ENCODE data around the gene PAPPA2. TPM values are rescaled to one million over a fixed set of nuclear protein-coding genes. Genes with fewer than 3 reads are reported as not detected.

The PAPPA2 gene
- total RNA-seq, 6 donors from 2014 or later, result under 0.01 to 2.4 (median 0.45) TPM

DNA sequence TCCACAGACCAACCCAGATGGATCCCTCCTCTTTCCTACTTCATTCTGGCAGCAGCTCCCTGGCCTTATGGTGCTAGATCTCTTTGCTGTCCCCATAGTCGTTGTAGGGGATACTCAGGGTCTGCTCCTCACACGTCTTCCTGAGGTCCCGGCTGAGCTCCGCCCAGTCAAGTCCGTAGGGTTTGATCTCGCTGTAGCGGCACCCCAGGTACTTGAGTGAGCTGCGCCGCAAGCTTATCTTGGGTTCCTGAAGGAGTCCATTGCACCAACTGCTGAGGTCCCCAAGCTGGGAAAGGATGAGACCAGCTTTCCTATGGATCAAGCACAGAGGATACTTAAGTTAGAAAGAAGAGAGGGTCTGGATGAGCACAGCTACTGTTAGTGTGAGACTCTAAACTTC is 401.2 kb downstream of the PAPPA2 start:
- WGBS, 2 donors, result 89 to 98% methylated on average over 9 of the region's 9 CpGs
- TF ChIP-seq POLR2A (IDR thresholded peaks at IDR 0.05), result no peak
- TF ChIP-seq, protein P1, sequence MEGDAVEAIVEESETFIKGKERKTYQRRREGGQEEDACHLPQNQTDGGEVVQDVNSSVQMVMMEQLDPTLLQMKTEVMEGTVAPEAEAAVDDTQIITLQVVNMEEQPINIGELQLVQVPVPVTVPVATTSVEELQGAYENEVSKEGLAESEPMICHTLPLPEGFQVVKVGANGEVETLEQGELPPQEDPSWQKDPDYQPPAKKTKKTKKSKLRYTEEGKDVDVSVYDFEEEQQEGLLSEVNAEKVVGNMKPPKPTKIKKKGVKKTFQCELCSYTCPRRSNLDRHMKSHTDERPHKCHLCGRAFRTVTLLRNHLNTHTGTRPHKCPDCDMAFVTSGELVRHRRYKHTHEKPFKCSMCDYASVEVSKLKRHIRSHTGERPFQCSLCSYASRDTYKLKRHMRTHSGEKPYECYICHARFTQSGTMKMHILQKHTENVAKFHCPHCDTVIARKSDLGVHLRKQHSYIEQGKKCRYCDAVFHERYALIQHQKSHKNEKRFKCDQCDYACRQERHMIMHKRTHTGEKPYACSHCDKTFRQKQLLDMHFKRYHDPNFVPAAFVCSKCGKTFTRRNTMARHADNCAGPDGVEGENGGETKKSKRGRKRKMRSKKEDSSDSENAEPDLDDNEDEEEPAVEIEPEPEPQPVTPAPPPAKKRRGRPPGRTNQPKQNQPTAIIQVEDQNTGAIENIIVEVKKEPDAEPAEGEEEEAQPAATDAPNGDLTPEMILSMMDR (IDR thresholded peaks at IDR 0.05), result no peak
- no peak for TF ChIP-seq EP300 (IDR thresholded peaks at IDR 0.05)
- no peak for TF ChIP-seq POLR2AphosphoS5 (IDR thresholded peaks at IDR 0.05)
- Histone ChIP-seq H3K36me3 (no peaks in the 10 kb centered on the region), H3K4me3 (no peak overlapping the region), H3K27me3 (no peaks in the 10 kb centered on the region), H3K27ac (no peak overlapping the region), H3K4me1 (no peaks in the 10 kb centered on the region), H3K9me3 (no peaks in the 10 kb centered on the region)
- ATAC-seq (ENCODE audit: low FRiP score in 2 of 2) (no peak), DNase-seq (no peak)

DNA sequence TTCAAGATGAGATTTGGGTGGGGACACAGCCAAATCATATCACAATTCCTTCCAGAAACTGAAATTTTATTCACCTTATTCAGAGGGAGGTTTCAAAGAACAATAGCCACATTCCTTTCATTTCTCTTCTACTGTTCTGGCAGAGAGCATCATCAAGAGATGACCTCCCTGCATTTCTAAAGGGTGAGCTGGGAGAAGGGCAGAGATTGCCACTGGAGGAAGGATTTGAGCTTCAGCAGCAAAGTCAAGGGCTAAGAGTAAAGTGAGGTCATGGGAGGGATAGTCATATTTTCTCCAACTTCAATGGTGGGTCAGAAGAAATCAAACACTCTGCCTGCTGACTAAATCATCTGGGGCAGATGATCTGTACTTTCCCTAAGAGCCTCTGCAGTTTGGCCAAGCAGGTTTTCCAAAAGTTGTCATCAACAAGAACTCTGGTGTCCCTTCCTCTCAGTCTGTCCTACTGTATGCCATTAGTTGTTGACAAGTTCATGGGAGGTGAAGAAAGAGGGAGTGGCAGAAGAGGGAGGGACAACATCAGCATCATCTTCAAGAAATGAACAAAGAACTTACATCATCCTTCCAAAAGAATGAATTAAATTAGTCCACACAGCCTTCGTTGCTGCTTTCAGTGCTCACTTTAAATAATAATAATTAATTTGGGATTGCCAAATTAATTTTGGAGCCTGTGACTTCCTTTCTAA is 403.2 kb downstream of the PAPPA2 start:
- ATAC-seq (ENCODE audit: low FRiP score in 2 of 2), result no peak
- H3K9me3 ChIP-seq, result no peaks in the 10 kb centered on the region
- H3K27ac ChIP-seq, result no peak overlapping the region
- H3K4me1 ChIP-seq, result no peaks in the 10 kb centered on the region
- no peak for DNase-seq
- 81 to 87% methylated on average over 1 of the region's 1 CpG for WGBS, 2 donors
- TF ChIP-seq EP300 (IDR thresholded peaks at IDR 0.05), result no peak
- TF ChIP-seq, protein P1 (IDR thresholded peaks at IDR 0.05), result no peak
- TF ChIP-seq POLR2AphosphoS5 (IDR thresholded peaks at IDR 0.05), result no peak
- no peak for TF ChIP-seq POLR2A (IDR thresholded peaks at IDR 0.05)
- H3K27me3 ChIP-seq, result no peaks in the 10 kb centered on the region
- no peaks in the 10 kb centered on the region for H3K36me3 ChIP-seq
- no peak overlapping the region for H3K4me3 ChIP-seq

DNA sequence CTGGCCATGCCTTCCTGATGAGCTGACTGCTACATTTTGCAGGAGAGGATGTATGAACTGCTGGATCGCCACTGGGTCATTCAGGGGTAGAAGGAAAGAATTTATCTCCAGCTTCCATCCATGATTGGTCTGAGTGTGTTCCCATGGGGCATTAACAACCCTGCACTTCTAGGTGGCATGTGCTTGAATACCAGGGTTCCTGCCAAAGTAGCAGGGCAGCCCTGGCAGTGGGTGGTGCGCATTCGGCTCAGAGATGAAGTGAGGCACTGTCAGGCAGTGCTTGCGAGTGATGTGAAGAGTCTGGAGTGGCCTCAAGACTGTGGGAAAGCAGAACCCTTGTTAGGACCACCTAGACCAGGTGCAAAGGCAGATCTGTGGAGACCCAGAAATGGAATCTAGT is 406.6 kb downstream of the PAPPA2 start:
- H3K27ac ChIP-seq, result no peak overlapping the region
- 87 to 94% methylated on average over 4 of the region's 4 CpGs for WGBS, 2 donors
- H3K27me3 ChIP-seq, result no peaks in the 10 kb centered on the region
- no peaks in the 10 kb centered on the region for H3K36me3 ChIP-seq
- DNase-seq (no peak), ATAC-seq (ENCODE audit: low FRiP score in 2 of 2) (no peak)
- no peaks in the 10 kb centered on the region for H3K4me1 ChIP-seq
- no peak overlapping the region for H3K4me3 ChIP-seq
- H3K9me3 ChIP-seq, result no peaks in the 10 kb centered on the region
- TF ChIP-seq, protein P1 (IDR thresholded peaks at IDR 0.05), result no peak
- TF ChIP-seq POLR2AphosphoS5 (IDR thresholded peaks at IDR 0.05) (no peak), EP300 (IDR thresholded peaks at IDR 0.05) (no peak), POLR2A (IDR thresholded peaks at IDR 0.05) (no peak)

DNA sequence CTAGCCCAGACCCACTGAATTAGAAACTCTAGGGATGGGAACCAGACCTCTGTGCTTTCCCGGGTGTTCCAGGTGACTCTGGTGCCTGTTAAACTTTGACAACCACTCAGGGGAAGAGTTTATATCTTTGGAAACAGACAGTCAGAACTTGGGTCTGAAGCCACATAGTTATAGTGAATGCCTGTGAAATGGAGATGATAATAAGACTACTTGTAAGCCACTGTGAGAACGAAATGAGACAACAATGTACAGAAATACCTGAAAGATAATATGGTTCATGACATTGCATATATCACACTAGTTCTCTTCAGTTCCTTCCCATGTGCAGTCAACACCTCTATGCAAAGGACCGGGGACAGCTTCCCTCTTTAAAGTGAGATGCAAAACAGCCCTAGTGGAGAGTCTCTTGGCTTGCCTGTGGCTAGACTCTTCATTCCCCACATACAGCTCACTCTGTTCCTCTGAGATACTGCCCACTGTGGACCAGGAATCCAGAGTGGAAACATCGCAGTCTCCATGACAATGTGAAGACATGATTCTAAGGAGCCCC is 414.1 kb downstream of the PAPPA2 start:
- Histone ChIP-seq H3K27me3 (no peaks in the 10 kb centered on the region), H3K36me3 (no peaks in the 10 kb centered on the region), H3K4me3 (no peak overlapping the region), H3K4me1 (no peaks in the 10 kb centered on the region), H3K27ac (no peak overlapping the region), H3K9me3 (no peaks in the 10 kb centered on the region)
- DNase-seq, result no peak
- ATAC-seq (ENCODE audit: low FRiP score in 2 of 2), result no peak
- 78 to 80% methylated on average over 4 of the region's 4 CpGs for WGBS, 2 donors
- TF ChIP-seq POLR2AphosphoS5 (IDR thresholded peaks at IDR 0.05), result no peak

DNA sequence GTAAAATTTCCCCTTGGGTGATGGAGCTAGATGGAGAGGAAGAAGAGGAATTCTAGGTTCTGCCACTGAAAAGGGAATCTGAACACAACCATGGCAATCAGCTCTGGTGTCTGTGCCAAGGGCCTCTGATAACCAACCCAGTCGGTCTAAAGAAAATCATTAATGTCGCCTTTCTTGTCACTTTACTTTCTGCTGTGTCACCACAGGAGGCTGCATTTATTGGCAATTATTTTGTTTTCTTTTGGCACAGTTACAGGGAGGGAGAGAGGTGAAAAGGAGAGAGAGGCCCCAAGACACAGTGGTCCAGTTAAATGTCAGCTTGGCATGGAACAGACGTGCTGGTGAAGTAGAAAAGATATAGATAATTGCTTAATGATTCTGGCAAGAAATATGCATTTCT is 414.6 kb downstream of the PAPPA2 start:
- TF ChIP-seq POLR2AphosphoS5 (IDR thresholded peaks at IDR 0.05), result no peak
- Histone ChIP-seq H3K27ac (no peak overlapping the region), H3K27me3 (no peaks in the 10 kb centered on the region), H3K4me1 (no peaks in the 10 kb centered on the region), H3K36me3 (no peaks in the 10 kb centered on the region), H3K9me3 (no peaks in the 10 kb centered on the region), H3K4me3 (no peak overlapping the region)
- no peak for ATAC-seq (ENCODE audit: low FRiP score in 2 of 2)
- no peak for DNase-seq
- 80 to 82% methylated on average over 3 of the region's 3 CpGs for WGBS, 2 donors
